22Rv1 (cell line): ENCODE data around the gene STX2.

ENCODE experiments used
- CTCF ChIP-seq: fragments of 450-650 bp; IDR thresholded peaks from 2 replicates; pipeline ENCODE4 v1.5.1; 2017; ENCODE audit warnings: mild to moderate bottlenecking
- ZFX ChIP-seq: fragments of 450-650 bp; IDR thresholded peaks from 2 replicates; pipeline ENCODE4 v1.6.1; 2017; ENCODE audit warnings: antibody characterized with exemption, borderline replicate concordance

GRCh38 chr12:130743176-130743575 is 95.9 kb downstream of the STX2 start:
- TF ChIP-seq CTCF: no peak
- no peak for TF ChIP-seq ZFX
